Glutamatergic neuron (in vitro differentiated cells): Measurements from ENCODE around the gene STRA8. TPM values are rescaled to one million over a fixed set of nuclear protein-coding genes. Genes with fewer than 3 reads are reported as not detected.

Experiments
- DNase-seq: peaks from one replicate; pipeline ENCODE4 v3.0.0; 2022
- H3K27ac Mint-ChIP-seq: one replicate; pipeline ENCODE4 v1.8.0; 2020; ENCODE audit warnings: mild to moderate bottlenecking, mixed read lengths, inconsistent platforms; ENCODE audit not compliant: unreplicated experiment
- H3K27me3 Mint-ChIP-seq: one replicate; pipeline ENCODE4 v1.8.0; 2020; ENCODE audit warnings: mild to moderate bottlenecking, moderate library complexity, mixed read lengths, inconsistent platforms; ENCODE audit not compliant: unreplicated experiment
- H3K36me3 Mint-ChIP-seq: one replicate; pipeline ENCODE4 v1.8.0; 2020; ENCODE audit warnings: mild to moderate bottlenecking, mixed read lengths, inconsistent platforms; ENCODE audit not compliant: unreplicated experiment
- H3K4me1 Mint-ChIP-seq: one replicate; pipeline ENCODE4 v1.8.0; 2020; ENCODE audit warnings: mild to moderate bottlenecking, low read depth, mixed read lengths, inconsistent platforms; ENCODE audit not compliant: unreplicated experiment
- H3K4me3 Mint-ChIP-seq: one replicate; pipeline ENCODE4 v1.8.0; 2020; ENCODE audit warnings: mild to moderate bottlenecking, mixed read lengths, inconsistent platforms; ENCODE audit not compliant: unreplicated experiment
- H3K9me3 Mint-ChIP-seq: one replicate; pipeline ENCODE4 v1.8.0; 2020; ENCODE audit warnings: mild to moderate bottlenecking, moderate library complexity, mixed read lengths, inconsistent platforms; ENCODE audit not compliant: unreplicated experiment
- total RNA-seq: library from RNA; stranded (reverse); fragmentation: NEBNext Ultra II Directional; extraction: Animal tissue kit (Norgen Biotek cat#: 25700); gene quantifications from one replicate; pipeline ENCODE4 v1.2.1, GENCODE V29; 2021; ENCODE audit not compliant: unreplicated experiment
- TF ChIP-seq, protein P1 (sequence below): fragments of 200-600 bp; sonication (generic); IDR thresholded peaks from one replicate; pipeline ENCODE4 v1.5.0; 2021; ENCODE audit not compliant: partially characterized antibody, unreplicated experiment

Gene STRA8
- total RNA-seq, 1 donor from 2014 or later, result not detected

DNA sequence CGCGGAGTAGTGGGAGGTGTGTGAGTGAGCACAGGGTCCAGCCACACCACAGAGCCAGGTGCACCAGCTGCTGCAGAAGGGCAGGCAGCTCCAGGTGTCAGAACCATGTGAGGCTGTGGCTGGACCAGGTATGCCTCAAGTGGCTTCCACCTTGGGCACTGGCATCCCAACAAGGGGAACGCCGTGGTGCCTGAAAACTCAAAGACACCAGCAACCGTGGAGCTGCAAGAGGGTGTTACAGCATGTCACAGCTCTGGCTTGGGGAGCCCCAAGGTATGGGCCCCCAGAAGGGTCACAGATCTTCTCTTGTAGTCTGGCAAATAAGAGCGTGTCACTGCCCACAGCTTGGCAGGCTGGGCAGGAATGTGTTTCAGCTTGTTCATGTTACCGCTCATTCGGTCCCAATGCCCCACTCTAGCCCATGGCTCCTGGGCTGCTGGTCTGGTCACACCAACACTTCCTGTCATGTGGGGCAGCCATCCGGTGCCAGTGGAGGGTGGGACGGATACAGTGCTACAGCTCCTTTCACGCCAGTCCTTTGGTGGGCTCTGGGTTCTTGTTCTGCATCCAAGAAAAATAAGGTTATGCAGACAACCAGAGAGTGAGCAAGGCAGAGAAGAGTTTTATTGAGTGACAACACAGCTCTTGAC lies 29.8 kb downstream of the STRA8 start:
- Mint-ChIP-seq H3K4me1 (peaks cover 2% of the 10 kb centered on the region), H3K36me3 (peaks cover 4% of the 10 kb centered on the region), H3K9me3 (peaks cover 1% of the 10 kb centered on the region), H3K27me3 (peaks cover 4% of the 10 kb centered on the region), H3K27ac (no peak overlapping the region), H3K4me3 (no peak overlapping the region)
- DNase-seq, result no peak
- TF ChIP-seq, protein P1, sequence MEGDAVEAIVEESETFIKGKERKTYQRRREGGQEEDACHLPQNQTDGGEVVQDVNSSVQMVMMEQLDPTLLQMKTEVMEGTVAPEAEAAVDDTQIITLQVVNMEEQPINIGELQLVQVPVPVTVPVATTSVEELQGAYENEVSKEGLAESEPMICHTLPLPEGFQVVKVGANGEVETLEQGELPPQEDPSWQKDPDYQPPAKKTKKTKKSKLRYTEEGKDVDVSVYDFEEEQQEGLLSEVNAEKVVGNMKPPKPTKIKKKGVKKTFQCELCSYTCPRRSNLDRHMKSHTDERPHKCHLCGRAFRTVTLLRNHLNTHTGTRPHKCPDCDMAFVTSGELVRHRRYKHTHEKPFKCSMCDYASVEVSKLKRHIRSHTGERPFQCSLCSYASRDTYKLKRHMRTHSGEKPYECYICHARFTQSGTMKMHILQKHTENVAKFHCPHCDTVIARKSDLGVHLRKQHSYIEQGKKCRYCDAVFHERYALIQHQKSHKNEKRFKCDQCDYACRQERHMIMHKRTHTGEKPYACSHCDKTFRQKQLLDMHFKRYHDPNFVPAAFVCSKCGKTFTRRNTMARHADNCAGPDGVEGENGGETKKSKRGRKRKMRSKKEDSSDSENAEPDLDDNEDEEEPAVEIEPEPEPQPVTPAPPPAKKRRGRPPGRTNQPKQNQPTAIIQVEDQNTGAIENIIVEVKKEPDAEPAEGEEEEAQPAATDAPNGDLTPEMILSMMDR, result no peak

DNA sequence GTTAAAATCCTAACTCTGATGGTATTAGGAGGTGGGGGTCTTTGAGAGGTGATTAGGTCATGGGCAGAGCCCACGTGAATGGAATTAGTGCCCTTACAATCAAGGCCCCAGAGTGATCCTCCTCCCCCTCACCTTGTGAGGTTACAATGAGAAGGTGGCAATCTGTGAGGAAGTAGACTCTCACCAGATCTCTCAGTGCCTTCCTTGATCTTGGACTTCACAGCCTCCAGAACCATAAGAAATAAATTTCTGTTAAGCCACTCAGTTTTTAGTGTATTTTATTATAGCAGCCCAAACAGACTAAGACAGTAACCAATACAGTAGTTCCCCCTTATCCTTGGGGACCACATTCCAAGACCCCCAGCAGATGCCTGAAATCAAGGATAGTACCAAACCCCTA lies 32.0 kb downstream of the STRA8 start:
- peaks cover 2% of the 10 kb centered on the region for H3K4me1 Mint-ChIP-seq
- peaks cover 4% of the 10 kb centered on the region for H3K36me3 Mint-ChIP-seq
- H3K9me3 Mint-ChIP-seq, result peaks cover 1% of the 10 kb centered on the region
- no peak overlapping the region for H3K4me3 Mint-ChIP-seq
- H3K27me3 Mint-ChIP-seq, result peaks cover 4% of the 10 kb centered on the region
- TF ChIP-seq, protein P1, result no peak
- no peak overlapping the region for H3K27ac Mint-ChIP-seq
- no peak for DNase-seq

GRCh38 chr7:135269921-135270320 lies 36.3 kb downstream of the STRA8 start:
- TF ChIP-seq, protein P1, result no peak
- Mint-ChIP-seq H3K4me3 (no peak overlapping the region), H3K27me3 (peaks cover 6% of the 10 kb centered on the region), H3K9me3 (peaks cover 1% of the 10 kb centered on the region), H3K27ac (no peak overlapping the region), H3K4me1 (no peaks in the 10 kb centered on the region), H3K36me3 (no peaks in the 10 kb centered on the region)
- DNase-seq, result no peak

DNA sequence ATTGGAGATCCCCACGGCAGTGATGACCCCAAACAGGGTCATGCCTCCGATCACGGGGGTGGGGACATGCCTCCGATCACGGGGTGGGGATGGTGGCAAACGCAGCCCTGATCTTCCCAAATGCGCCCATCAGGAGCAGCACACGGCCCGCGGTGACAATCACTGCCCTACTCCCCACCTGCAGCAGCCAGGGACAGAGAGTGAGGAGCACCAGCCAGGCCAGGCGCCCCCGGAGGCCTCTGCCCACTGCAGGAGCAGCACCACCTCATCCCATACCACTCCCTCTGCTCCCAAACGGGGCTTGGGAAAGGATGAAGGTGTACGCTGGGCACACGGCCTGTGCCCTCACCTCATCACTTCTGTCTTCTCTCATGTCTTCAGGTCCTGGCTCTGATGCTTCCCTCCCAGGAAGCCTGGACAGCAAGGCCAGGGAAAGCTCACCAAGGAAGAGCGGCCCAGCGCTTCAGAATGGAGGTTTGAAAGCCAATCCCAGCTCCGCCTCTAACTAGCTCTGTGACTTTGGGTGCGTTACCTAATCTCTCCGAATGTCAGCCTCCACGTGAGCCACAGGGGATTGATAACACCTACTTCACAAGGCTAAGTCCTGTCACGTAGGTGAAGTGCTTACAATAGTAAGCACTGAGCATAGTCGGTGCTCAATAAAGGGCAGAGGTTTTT lies 37.1 kb downstream of the STRA8 start:
- Mint-ChIP-seq H3K4me1 (no peaks in the 10 kb centered on the region), H3K27ac (no peak overlapping the region), H3K4me3 (no peak overlapping the region), H3K9me3 (peaks cover 3% of the 10 kb centered on the region), H3K27me3 (peaks cover 6% of the 10 kb centered on the region), H3K36me3 (peaks cover 3% of the 10 kb centered on the region)
- TF ChIP-seq, protein P1, result no peak
- DNase-seq, result no peak

DNA sequence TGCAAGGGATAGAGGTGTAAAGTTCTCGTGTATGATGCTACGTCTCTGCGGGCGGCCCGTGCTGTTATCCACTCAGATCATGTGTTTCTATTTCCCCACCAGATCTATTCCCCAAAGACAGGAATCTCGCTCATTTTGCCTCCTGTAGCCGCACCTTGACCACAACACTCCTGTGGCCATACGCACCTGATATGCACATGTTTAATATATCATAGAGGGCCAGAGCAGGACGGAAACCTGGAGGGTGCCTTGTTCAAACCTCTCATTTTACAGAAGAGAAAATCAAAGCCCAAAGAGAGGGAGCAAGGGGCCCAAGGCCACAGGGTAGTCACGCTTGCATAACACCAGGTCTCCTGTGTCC lies 37.6 kb downstream of the STRA8 start:
- TF ChIP-seq, protein P1, result no peak
- DNase-seq, result no peak
- Mint-ChIP-seq H3K36me3 (peaks cover 6% of the 10 kb centered on the region), H3K27me3 (peaks cover 6% of the 10 kb centered on the region), H3K27ac (no peak overlapping the region), H3K4me1 (no peaks in the 10 kb centered on the region), H3K9me3 (peaks cover 4% of the 10 kb centered on the region), H3K4me3 (no peak overlapping the region)
